ENCODE measurements around the gene RASAL3. TPM values are rescaled to one million over a fixed set of nuclear protein-coding genes. Genes with fewer than 3 reads are reported as not detected.

Gene RASAL3
- total and polyA plus RNA-seq, 4 donors: 0.76 to 1.5 (median 1.1) TPM

GRCh38 chr19:15456441-15456840, 7.9 kb downstream of the RASAL3 start:
- Histone ChIP-seq H3K4me1 (ENCODE audit: control insufficient read depth in 4 of 4, insufficient read depth in 4 of 4, low read length in 3 of 4) (peaks cover 12 to 39% (median 23%) of the 10 kb centered on the region in 4 donors), H3K4me3 (ENCODE audit: low read depth in 1 of 3, low read length in 3 of 3) (no peak overlapping the region), H3K36me3 (ENCODE audit: control insufficient read depth in 4 of 4, insufficient read depth in 3 of 4, low read depth in 1 of 4, low read length in 3 of 4) (no peaks in the 10 kb centered on the region), H3K27ac (ENCODE audit: low read depth in 1 of 2, low read length in 2 of 2) (no peak overlapping the region), H3K9me3 (ENCODE audit: control insufficient read depth in 4 of 4, low read length in 3 of 4) (no peaks in the 10 kb centered on the region), H3K27me3 (ENCODE audit: control insufficient read depth in 4 of 4, insufficient read depth in 4 of 4, low read length in 3 of 4) (no peaks in the 10 kb centered on the region), H3K9ac (ENCODE audit: low read depth in 1 of 2, low read length in 2 of 2) (no peak overlapping the region)
- 31% methylated on average over 14 of the region's 14 CpGs for WGBS
- no peak for DNase-seq (ENCODE audit: low spot score)
- no peak for TF ChIP-seq CTCF (IDR thresholded peaks at IDR 0.05; ENCODE audit: low read depth, low read length, missing input control)
- TF ChIP-seq HNF4G (IDR thresholded peaks at IDR 0.05): peak; percentile 8
- no peak for TF ChIP-seq ATF3 (IDR thresholded peaks at IDR 0.05)
- TF ChIP-seq FOXA2 (IDR thresholded peaks at IDR 0.05): no peak
- TF ChIP-seq MAX (IDR thresholded peaks at IDR 0.05): no peak
- TF ChIP-seq HNF4A (conservative IDR thresholded peaks at IDR 0.05): peak; percentile 61 to 73
- no peak for TF ChIP-seq TAF1 (conservative IDR thresholded peaks at IDR 0.05)
- no peak for TF ChIP-seq RAD21 (IDR thresholded peaks at IDR 0.05)
- TF ChIP-seq JUND (IDR thresholded peaks at IDR 0.05): no peak
- no peak for TF ChIP-seq YY1 (IDR thresholded peaks at IDR 0.05)
- no peak for TF ChIP-seq EGR1 (IDR thresholded peaks at IDR 0.05; ENCODE audit: low read depth in 2 of 2)
- TF ChIP-seq GABPA (IDR thresholded peaks at IDR 0.05 in 1 of 2, conservative IDR thresholded peaks at IDR 0.05 in 1 of 2): no peak
- TF ChIP-seq RXRA (IDR thresholded peaks at IDR 0.05): peak; percentile 30 to 55
- no peak for TF ChIP-seq SP1 (IDR thresholded peaks at IDR 0.05)
- TF ChIP-seq REST (IDR thresholded peaks at IDR 0.05): no peak
- TF ChIP-seq FOXA1 (IDR thresholded peaks at IDR 0.05): no peak

- no peaks in the 10 kb centered on the region for H3K36me3 ChIP-seq (ENCODE audit: control insufficient read depth in 4 of 4, insufficient read depth in 3 of 4, low read depth in 1 of 4, low read length in 3 of 4)
- H3K27ac ChIP-seq (ENCODE audit: low read depth in 1 of 2, low read length in 2 of 2): no peak overlapping the region
- H3K9me3 ChIP-seq (ENCODE audit: control insufficient read depth in 4 of 4, low read length in 3 of 4): no peaks in the 10 kb centered on the region
- no peak for DNase-seq (ENCODE audit: low spot score)
- H3K4me3 ChIP-seq (ENCODE audit: low read depth in 1 of 3, low read length in 3 of 3): no peak overlapping the region
- no peaks in the 10 kb centered on the region for H3K27me3 ChIP-seq (ENCODE audit: control insufficient read depth in 4 of 4, insufficient read depth in 4 of 4, low read length in 3 of 4)
- peaks cover 12 to 39% (median 23%) of the 10 kb centered on the region in 4 donors for H3K4me1 ChIP-seq (ENCODE audit: control insufficient read depth in 4 of 4, insufficient read depth in 4 of 4, low read length in 3 of 4)
- 96% methylated on average over 9 of the region's 9 CpGs for WGBS
- no peak overlapping the region for H3K9ac ChIP-seq (ENCODE audit: low read depth in 1 of 2, low read length in 2 of 2)
- no peak for TF ChIP-seq HNF4A (conservative IDR thresholded peaks at IDR 0.05)
- no peak for TF ChIP-seq FOXA2 (IDR thresholded peaks at IDR 0.05)
- TF ChIP-seq RAD21 (IDR thresholded peaks at IDR 0.05): no peak
- TF ChIP-seq HNF4G (IDR thresholded peaks at IDR 0.05): no peak
- no peak for TF ChIP-seq JUND (IDR thresholded peaks at IDR 0.05)
- TF ChIP-seq REST (IDR thresholded peaks at IDR 0.05): no peak
- no peak for TF ChIP-seq FOXA1 (IDR thresholded peaks at IDR 0.05)
- no peak for TF ChIP-seq RXRA (IDR thresholded peaks at IDR 0.05)
- TF ChIP-seq ATF3 (IDR thresholded peaks at IDR 0.05): no peak
- TF ChIP-seq NR2F2 (IDR thresholded peaks at IDR 0.05): no peak
- no peak for TF ChIP-seq EGR1 (IDR thresholded peaks at IDR 0.05; ENCODE audit: low read depth in 2 of 2)
- no peak for TF ChIP-seq SP1 (IDR thresholded peaks at IDR 0.05)
- no peak for TF ChIP-seq GABPA (IDR thresholded peaks at IDR 0.05 in 1 of 2, conservative IDR thresholded peaks at IDR 0.05 in 1 of 2)
- TF ChIP-seq ZBTB33 (IDR thresholded peaks at IDR 0.05): no peak
- TF ChIP-seq TAF1 (conservative IDR thresholded peaks at IDR 0.05): no peak
These were observed 8.3 kb downstream of the RASAL3 start for GRCh38 chr19:15455996-15456395.
